Left forelimb (tissue), 1 donor: ENCODE results near the gene AKR1C2.
"Not testable (repeated sequence)": the region's sequence is repeated elsewhere in the genome, so short reads cannot be mapped to it uniquely, and the experiment has no call there.

Experiments
- DNase-seq: peaks from one replicate; pipeline ENCODE4 v3.0.0-alpha.2; 2018; ENCODE audit warnings: low spot score

The AKR1C2 gene

DNA sequence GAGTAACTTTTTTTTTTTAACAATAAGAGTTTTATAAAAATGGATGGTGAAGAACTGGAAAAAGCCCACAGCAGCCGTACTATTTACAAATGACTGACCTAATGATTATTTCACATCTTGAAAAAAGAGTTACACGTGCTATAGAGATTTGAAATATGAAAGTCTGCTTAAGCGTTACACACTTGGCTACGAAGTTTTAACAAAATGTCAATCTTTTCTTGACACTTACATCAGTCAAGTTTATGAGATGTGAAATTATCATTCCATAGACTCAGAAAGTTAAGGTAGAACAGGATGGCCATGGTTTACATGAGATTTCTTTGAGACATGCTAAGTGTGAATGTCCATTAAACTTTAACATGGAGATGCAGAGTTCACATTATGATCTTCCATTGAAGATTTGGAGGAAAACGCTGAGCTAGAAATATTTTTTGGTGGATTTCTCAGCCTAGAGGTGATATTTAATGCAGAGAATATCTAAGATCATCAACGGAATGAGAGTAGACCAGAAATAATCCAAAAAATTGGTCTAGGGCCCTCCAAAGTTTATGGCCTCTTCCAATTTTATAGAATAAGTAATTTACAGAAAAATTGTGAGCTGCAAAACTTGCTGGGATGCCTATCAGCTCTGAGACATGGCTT, 15.5 kb downstream of the AKR1C2 start:
- DNase-seq, result not testable (repeated sequence)

DNA sequence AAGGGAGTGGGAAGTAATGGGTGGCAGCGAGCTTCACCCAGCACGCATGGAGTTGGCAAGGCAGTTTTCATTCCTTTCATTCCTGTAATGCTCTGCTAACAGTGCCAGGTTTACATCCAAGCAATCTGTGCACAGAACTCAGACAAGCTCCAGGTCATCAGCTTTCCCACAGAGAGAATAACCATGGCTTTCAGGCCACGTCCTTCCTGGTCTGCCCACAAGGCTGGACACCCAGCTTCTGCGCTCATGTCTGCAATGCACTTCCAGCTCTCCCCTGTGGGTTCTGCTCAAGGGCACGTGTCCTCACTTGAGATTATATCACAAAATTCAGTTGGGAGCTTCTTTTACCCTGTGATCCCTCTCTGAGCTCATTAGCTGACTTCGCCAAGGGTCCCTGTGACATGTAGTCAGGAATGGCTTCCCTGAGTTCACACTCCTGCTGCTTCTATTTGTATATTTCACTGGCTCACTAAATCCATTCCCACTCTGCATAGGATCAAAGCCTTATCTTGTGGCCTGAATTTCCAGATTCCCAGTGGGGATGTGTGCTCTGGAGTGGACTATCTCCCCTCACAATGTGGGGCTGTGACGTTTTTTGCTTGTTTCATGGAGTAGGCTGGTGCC, 18.6 kb downstream of the AKR1C2 start:
- DNase-seq, result no peak

DNA sequence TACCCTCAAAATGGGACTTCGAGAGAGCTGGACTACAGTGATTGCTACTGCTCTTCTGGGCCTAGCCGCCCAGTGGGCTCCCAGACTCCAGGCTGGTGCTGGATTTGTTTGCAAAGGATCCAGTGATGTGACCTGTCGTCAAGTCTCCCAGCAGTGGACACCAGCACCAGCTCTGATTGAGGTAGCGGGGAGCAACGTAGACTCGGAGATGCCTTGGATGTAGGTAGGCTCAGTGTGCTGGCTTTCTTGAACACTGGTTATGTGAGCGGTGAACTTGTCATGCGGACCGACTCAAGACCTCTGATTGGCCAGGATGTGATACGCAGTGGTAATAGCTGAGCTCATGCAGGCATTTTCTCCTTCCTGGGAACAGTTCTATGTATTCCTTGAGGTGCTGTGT, 19.4 kb downstream of the AKR1C2 start:
- DNase-seq, result no peak

DNA sequence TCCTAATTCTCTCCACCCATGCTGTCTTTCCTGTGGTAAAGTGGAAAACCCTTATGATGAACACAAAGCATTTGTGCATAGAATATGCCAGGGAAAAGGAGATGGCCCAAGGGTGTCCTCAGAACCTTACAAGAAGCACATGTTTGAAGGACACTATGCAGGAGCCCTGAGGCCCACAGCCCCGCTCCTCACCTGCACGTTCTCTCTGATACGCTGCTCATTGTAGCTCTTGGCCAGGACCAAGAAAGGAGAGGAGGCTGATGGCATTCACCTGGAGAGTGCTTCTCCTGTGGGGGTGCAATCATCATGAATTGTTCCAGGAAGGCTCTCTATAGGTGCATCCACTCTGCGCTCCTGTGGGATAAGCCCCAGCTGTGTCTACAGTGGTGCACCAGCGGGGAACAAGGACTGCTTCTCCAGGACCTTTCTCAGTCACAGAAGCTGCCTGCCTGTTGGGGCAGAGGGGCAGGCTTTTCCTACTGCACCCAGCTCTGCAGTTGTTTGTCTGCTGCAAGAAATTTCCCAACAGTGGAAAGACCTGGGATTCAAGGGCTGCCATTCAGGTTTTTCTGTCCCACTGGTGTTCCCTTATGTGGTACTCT, 19.9 kb downstream of the AKR1C2 start:
- DNase-seq, result no peak

DNA sequence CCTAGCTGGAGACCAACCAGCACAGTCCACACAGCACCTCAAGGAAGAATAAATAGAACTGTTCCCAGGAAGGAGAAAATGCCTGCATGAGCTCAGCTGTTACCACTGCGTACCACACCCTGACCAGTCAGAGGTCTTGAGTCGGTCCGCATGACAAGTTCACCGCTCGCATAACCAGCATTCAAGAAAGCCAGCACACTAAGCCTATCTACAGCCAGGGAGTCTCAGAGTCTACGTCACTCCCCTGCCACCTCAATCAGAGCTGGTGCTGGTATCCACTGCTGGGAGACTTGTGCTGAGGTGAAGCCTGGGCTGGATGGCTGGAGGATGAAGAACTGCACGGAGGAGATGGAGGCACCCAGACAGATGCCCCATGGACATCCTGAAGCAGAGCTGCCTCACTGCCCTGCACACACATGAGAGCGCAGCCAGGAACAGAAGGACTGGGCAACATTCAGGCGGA, 20.9 kb downstream of the AKR1C2 start:
- DNase-seq, result no peak

DNA sequence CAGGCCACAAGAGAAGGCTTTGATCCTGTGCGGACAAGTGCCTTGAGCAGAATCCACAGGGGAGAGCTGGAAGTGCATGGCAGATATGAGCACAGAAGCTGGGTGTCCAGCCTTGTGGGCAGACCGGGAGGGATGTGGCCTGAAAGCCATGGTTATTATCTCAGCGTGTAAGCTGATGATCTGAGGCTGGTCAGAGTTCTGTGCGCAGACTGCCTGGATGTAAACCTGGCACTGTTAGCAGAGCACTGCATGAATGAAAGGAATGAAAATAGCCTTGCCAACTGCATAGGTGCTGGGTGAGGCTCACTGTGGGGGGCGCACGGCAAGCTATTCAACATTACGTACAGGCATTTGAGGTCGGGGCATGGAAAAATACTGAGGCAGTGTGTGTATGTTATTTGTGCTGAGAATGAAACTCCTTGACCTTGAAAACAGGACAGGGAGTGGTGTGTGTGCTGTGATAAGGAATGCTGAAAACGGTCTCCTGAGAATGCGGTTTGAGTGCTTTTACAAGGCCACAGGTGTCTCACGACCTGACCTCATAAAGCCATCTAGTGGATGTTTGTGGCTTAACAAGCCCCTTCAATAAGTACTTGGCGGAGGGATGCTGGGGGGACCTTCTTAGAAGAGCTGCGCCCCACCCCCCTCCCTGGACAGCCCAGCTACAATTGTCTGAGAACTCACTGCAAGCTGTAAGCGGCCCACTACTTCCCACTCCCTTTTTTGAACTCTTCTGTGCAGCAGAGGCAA, 21.8 kb downstream of the AKR1C2 start:
- DNase-seq, result no peak

DNA sequence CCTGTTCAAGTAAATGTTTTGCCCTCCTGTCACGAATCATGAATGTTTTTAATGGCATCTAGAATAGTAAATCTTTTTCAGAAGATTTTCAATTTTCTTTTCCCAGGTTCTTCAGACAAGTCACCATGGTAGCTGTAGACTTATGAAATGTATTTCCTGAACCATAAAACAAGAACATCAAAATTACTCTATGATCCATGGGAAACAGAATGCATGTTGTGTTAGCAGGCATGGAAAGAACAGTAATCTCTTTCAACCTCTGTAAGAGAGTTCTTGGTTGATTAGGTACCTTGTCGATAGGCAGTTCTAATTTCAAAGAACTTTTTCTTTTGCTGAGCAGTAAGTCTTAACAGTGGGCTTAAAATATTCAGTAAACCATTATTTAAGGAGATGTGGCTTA, 22.9 kb downstream of the AKR1C2 start:
- DNase-seq, result no peak

DNA sequence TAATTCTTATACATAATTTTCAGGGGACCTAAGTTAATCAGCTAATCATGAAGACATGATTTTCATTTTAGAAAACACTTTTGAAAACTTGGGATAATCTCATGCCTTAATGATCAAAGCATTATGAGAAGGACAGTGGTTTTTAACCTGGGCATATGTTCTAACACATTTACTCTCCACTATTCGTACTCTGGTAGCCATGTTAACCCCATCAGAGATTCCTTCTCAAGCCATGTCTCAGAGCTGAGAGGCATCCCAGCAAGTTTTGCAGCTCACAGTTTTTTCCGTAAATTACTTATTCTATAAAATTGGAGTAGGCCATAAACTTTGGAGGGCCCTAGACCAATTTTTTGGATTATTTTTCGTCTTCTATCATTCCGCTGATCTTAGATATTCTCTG, 24.8 kb downstream of the AKR1C2 start:
- no peak for DNase-seq

DNA sequence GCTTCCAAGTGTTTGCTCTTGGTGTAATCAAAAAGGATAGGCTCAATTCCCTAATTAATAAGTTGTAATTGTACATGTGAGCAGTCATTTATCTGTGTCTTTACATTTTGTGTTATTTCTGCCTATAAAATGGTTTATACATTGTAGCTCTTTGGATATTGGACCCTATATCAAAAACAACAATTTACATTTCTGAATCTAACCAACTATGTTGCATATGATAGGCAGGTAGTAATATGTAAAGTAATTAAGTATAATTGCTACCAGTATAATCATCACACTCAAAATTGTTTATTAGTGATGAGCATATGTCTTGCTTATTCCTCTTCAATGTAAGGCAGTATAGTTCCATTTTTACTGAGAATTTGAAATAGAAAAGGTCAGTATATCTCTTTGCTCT, 26.6 kb downstream of the AKR1C2 start:
- DNase-seq, result no peak

DNA sequence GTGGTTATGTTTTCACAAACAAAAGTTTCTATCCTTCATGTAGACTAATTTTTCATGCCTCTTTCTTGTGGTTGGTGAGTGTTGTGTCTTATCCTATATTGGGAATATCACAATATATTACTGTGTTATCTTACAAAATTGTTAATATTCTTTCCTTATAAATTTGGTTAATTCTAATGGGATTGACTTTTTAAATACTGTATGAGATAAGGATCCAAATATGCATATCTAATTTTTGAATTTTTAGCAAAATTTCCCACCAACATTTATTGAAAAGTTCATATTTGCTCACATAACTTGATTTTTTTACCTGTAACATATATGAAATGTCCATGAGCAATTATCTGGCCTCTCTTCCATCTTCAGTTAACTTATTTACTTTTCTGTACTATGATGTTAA, 29.3 kb downstream of the AKR1C2 start:
- not testable (repeated sequence) for DNase-seq

DNA sequence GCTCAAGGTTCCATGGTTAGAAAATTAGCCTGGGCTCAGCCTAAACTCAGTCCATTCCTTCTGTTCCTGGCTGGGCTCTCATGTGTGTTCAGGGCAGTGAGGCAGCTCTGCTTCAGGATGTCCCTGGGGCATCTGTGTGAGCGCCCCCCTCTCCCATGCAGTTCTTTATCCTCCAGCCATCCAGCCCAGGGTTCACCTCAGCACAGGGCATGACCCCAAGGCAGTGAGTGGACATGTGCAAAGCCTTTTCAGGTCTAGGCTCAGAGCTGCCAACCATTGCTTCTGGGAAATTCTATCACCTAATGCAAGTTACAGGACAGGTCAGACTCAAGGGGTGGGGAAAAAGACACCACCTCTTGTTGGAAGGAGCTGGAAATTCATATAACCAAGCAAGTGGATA, 30.4 kb downstream of the AKR1C2 start:
- DNase-seq, result not testable (repeated sequence)

DNA sequence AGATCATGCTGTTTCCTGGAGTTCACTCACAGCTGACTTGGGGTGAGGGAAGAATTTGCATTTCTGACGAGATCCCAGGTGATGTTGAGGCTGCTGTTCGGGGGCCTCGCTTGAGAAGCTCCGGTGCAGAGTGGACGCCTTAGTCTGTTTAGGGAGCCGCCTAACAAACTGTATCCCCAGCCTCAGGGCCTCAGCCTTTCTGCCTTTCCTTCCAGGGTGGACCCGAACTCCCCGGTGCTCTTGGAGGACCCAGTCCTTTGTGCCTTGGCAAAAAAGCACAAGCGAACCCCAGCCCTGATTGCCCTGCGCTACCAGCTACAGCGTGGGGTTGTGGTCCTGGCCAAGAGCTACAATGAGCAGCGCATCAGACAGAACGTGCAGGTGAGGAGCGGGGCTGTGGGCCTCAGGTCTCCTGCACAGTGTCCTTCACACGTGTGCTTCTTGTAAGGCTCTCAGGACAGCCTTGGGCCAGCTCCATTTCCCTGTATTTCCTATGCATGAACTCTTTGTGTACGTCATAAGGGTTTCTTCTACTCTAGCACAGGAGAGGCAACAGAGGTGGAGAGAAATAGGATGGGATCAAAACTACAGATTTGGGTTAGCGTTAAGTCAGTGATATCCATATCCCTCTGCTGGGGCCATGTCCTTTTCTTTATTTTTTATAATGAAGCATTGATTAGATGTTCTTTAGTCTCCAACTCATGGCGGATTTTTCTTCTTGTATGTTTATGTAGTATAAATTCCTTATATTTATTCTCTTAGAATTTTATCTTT, 31.1 kb downstream of the AKR1C2 start:
- DNase-seq, result not testable (repeated sequence)

DNA sequence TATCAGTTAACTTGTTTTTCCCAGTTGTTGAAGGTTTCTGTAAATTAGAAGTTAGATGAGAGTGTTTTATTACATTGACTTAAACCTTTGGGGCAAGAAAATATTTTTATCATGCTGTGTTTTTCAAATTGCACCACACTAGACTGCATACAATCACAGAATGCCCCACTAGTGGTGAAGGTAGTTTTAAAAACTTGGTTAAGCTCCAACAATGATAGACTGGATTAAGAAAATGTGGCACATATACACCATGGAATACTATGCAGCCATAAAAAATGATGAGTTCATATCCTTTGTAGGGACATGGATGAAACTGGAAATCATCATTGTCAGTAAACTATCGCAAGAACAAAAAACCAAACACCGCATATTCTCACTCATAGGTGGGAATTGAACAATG, 33.3 kb downstream of the AKR1C2 start:
- DNase-seq, result not testable (repeated sequence)

DNA sequence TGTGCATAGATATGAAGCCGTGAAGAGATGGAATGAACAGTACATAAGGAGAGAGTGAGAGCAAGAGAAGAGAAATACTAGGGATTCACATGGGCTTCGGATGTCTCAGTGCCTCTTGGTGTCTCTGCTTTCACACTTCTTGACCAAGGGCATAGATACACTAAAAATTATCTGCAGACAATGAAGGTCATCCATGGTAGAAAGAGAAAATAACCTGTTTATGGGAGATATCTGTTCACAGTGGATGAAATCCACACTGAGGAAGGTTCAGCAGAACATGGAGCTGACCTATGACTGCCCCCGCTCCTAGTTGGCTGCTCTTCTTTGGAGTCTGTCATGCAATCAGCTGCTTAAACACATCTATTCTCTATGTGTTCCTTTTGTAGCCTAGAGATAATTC, 34.4 kb downstream of the AKR1C2 start:
- DNase-seq, result not testable (repeated sequence)

DNA sequence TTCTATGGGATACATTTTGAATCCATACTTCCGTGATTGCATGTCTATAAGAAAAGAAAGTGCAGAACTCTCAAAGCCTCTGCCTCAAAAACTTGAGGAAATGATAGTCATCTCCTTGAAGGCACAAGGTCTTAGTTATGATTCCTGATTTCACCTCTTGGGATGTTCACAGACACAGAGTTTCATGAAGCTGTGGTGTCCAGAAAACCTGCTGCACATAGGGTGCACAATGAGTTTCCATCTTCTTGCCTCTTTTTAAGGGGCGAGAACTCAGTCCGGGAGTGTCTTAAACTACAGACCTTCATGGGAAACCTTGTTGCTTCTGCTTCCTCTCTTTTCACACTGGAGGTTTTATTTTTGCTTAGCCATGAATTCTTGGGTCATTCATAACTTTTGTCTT, 36.5 kb downstream of the AKR1C2 start:
- DNase-seq, result not testable (repeated sequence)

DNA sequence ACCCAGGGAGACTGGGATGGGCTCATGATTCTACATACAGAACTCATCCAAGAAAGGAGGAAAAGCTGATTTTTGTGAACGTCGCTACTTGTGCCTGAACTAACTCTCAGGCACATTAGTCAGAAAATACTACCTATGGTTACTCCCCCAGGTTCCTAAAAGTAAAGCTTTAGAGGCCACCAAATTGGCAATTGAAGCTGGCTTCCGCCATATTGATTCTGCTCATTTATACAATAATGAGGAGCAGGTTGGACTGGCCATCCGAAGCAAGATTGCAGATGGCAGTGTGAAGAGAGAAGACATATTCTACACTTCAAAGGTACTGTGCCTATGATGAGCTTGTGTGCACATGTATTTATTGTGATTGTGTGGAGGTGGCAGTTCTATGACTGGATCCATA, 37.9 kb downstream of the AKR1C2 start:
- DNase-seq, result not testable (repeated sequence)

DNA sequence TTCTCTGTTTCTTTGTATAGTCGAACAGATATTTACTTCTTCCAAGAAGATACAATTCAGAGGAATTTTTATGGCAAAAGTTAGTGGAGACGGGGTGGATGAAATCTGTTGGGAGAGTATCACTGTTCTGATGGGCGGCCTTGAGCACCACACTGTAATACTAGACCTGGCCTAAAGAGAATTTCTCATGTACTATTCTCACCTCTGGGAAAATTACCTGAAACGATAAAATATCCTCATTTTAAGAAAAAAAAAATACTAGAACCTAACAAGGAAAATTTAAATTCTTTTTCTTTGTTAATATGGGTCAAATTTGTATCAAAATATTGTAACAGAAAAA, 39.9 kb downstream of the AKR1C2 start:
- DNase-seq, result not testable (repeated sequence)

DNA sequence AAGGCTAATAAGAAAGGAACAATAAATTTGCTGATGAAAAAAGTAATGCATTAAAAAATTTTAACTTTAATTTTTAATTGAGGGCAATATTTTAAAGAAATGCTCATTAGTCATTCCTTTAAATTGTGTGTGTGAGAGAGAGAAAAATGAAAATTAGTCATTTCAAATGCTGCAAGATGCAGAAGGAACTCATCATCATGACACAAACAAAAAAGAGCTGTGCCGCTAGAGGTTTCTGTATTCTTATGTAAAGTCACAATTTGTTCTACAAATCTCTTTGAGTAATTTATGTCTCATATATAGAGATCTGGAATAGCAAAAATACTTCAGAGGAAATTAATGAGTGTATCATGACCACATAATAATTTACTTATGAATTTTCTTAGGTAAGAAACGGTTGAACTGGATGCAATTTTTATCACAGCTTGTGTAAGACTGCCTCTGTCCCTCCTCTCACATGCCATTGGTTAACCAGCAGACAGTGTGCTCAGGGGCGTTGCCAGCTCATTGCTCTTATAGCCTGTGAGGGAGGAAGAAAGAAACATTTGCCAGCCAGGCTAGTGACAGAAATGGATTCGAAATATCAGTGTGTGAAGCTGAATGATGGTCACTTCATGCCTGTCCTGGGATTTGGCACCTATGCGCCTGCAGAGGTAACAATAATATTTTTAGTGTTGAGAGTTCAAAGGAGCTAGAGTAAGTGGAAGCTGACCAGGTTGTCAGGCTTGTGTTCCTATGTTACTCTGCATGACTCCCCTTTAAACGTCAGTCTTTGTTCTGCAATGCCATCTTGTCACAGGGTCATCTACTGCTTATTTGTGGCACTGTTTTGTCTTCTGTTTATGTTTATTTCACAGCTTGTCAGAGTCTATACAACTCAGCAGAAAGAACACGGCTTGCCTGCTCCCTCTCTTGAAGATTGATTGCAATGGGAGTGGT, 40.5 kb downstream of the AKR1C2 start, which contains the start of gene AKR1C1:
TSS of gene AKR1C1 (plus strand) at position 540 of the 939 bp plus-strand sequence. CDS start at position 570, 30 bp downstream.
- not testable (repeated sequence) for DNase-seq

DNA sequence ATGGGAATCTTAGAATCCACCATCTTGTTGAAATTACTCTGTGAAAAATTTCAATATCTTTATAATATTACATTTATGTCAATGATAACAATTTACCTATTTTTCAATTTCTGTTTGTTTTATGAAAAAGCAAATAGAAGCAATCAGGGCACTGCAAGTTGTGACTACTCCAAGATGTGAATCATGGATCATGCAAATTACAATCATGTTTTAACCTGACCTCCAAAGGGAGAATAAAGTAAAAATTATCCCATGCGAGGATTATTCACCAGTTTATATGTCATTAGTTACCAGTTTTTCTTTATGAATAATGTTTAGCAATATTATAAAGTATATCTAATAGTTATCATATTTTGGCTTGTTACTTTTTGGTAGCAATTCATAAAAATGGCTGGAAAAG, 41.3 kb downstream of the AKR1C2 start:
- DNase-seq, result not testable (repeated sequence)

DNA sequence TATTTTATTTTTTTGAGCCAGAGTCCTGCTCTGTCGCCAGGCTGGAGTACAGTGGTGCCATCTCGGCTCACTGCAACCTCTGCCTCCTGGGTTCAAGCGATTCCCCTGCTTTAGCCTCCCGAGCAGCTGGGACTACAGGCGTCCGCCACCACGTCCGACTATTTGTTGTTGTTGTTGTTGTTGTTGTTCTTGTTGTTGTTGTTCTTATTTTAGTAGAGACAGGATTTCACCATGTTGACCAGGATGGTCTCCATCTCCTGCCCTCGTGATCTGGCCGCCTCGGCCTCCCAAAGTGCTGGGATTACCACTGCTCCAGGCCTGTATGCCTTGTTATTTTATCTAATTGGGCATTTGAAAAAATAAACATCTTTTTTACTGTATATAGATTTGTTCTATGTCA, 42.1 kb downstream of the AKR1C2 start:
- DNase-seq, result not testable (repeated sequence)
